Right renal pelvis (tissue), 4 donors: ENCODE measurements around the gene RTN3. TPM values are rescaled to one million over a fixed set of nuclear protein-coding genes. Genes with fewer than 3 reads are reported as not detected.
"Not testable (repeated sequence)": the region's sequence is repeated elsewhere in the genome, so short reads cannot be mapped to it uniquely, and the experiment has no call there.

Source experiments
- DNase-seq, 4 donors: peaks; one replicate each; pipeline ENCODE4 v3.0.0-alpha.2; 2013; ENCODE audit warnings: low read depth in 4 of 4, low spot score in 3 of 4, missing footprints in 1 of 4
- polyA plus RNA-seq, 4 donors: library from polyadenylated mRNA; unstranded; fragments of 120-200 nt; gene quantifications; one replicate each; pipeline ENCODE4 v1.2.1, GENCODE V29; 2013; ENCODE audit not compliant: insufficient read length in 4 of 4

The RTN3 gene
- polyA plus RNA-seq, 4 donors: 172 to 196 (median 184) TPM

GRCh38 chr11:63767565-63768236, 86.4 kb downstream of the RTN3 start:
- no peak for DNase-seq

GRCh38 chr11:63768237-63769041, 87.1 kb downstream of the RTN3 start, which contains the start of gene ZFTA:
Gene ZFTA, minus strand, starts transcription at chr11:63768775. Its CDS starts 153 bp downstream, at chr11:63768622.
- DNase-seq: peak in 1 of 4 donors; percentile 52

- DNase-seq: no peak
These were observed 87.9 kb downstream of the RTN3 start for GRCh38 chr11:63769042-63769713.

- DNase-seq: no peak
These were observed 88.6 kb downstream of the RTN3 start for GRCh38 chr11:63769714-63770455.

GRCh38 chr11:63770763-63771162, 89.5 kb downstream of the RTN3 start:
- no peak for DNase-seq

- DNase-seq: not testable (repeated sequence)
These were observed 90.5 kb downstream of the RTN3 start for GRCh38 chr11:63771741-63772318.

GRCh38 chr11:63775191-63775590, 93.9 kb downstream of the RTN3 start:
- DNase-seq: no peak

- no peak for DNase-seq
These were observed 97.7 kb downstream of the RTN3 start for GRCh38 chr11:63779039-63779438.

- no peak for DNase-seq
These were observed 101.4 kb downstream of the RTN3 start for GRCh38 chr11:63782749-63783148.

GRCh38 chr11:63783925-63784592, 102.8 kb downstream of the RTN3 start:
- no peak for DNase-seq

GRCh38 chr11:63785823-63786222, 104.5 kb downstream of the RTN3 start:
- no peak for DNase-seq

GRCh38 chr11:63791495-63792167, 110.3 kb downstream of the RTN3 start:
- no peak for DNase-seq

GRCh38 chr11:63793161-63793560, 111.9 kb downstream of the RTN3 start:
- no peak for DNase-seq

GRCh38 chr11:63795066-63795465, 113.8 kb downstream of the RTN3 start:
- DNase-seq: no peak

GRCh38 chr11:63800921-63801320, 119.6 kb downstream of the RTN3 start:
- no peak for DNase-seq

GRCh38 chr11:63802637-63803414, 121.5 kb downstream of the RTN3 start:
- DNase-seq: no peak

GRCh38 chr11:63804259-63804658, 123.0 kb downstream of the RTN3 start:
- no peak for DNase-seq

- no peak for DNase-seq
These were observed 124.6 kb downstream of the RTN3 start for GRCh38 chr11:63805844-63806415.
